ENCODE measurements around the gene UBXN10. TPM values are rescaled to one million over a fixed set of nuclear protein-coding genes. Genes with fewer than 3 reads are reported as not detected.

Gene UBXN10
- total RNA-seq, 3 donors from 2014 or later = 1.3 to 6.6 (median 4.9) TPM

GRCh38 chr1:20190256-20191160 is 4.6 kb downstream of the UBXN10 start:
- Histone ChIP-seq H3K9me3 (no peaks in the 10 kb centered on the region), H3K27ac (no peak overlapping the region), H3K36me3 (no peaks in the 10 kb centered on the region), H3K4me1 (peaks cover 0 to 8% of the 10 kb centered on the region in 2 donors), H3K27me3 (no peaks in the 10 kb centered on the region), H3K4me3 (no peak overlapping the region)
- intact Hi-C loops (cut with DNase I; ENCODE audit: low total_unique reads) = no loop called here
- DNase-seq (ENCODE audit: low spot score in 2 of 2) = no peak
- TF ChIP-seq POLR2A (IDR thresholded peaks at IDR 0.05) (no peak), POLR2AphosphoS5 (IDR thresholded peaks at IDR 0.05) (no peak), CTCF (IDR thresholded peaks at IDR 0.05) (no peak)

GRCh38 chr1:20191266-20191825 is 5.5 kb downstream of the UBXN10 start:
- DNase-seq (ENCODE audit: low spot score in 2 of 2) = no peak
- Histone ChIP-seq H3K36me3 (no peaks in the 10 kb centered on the region), H3K4me1 (peaks cover 0 to 8% of the 10 kb centered on the region in 2 donors), H3K27me3 (no peaks in the 10 kb centered on the region), H3K9me3 (no peaks in the 10 kb centered on the region), H3K27ac (peak overlapping the region in 1 of 2 donors; percentile 61), H3K4me3 (no peak overlapping the region)
- TF ChIP-seq CTCF (IDR thresholded peaks at IDR 0.05) = no peak
- no peak for TF ChIP-seq POLR2AphosphoS5 (IDR thresholded peaks at IDR 0.05)
- TF ChIP-seq POLR2A (IDR thresholded peaks at IDR 0.05) = no peak
- intact Hi-C loops (cut with DNase I; ENCODE audit: low total_unique reads) = no loop called here

GRCh38 chr1:20192364-20192763 is 6.5 kb downstream of the UBXN10 start:
- Histone ChIP-seq H3K4me3 (no peak overlapping the region), H3K27me3 (no peaks in the 10 kb centered on the region), H3K27ac (peak overlapping the region; percentile 48 to 61), H3K4me1 (peaks cover 0 to 8% of the 10 kb centered on the region in 2 donors), H3K9me3 (no peaks in the 10 kb centered on the region), H3K36me3 (no peaks in the 10 kb centered on the region)
- intact Hi-C loops (cut with DNase I; ENCODE audit: low total_unique reads) = no loop called here
- no peak for DNase-seq (ENCODE audit: low spot score in 2 of 2)
- TF ChIP-seq CTCF (IDR thresholded peaks at IDR 0.05) = no peak
- peak in 1 of 3 donors; percentile 40 for TF ChIP-seq POLR2AphosphoS5 (IDR thresholded peaks at IDR 0.05)

- no peak overlapping the region for H3K4me3 ChIP-seq
- no peaks in the 10 kb centered on the region for H3K36me3 ChIP-seq
- TF ChIP-seq POLR2A (IDR thresholded peaks at IDR 0.05) = no peak
- intact Hi-C loops (cut with DNase I; ENCODE audit: low total_unique reads) = no loop called here
- DNase-seq (ENCODE audit: low spot score in 2 of 2) = no peak
- no peaks in the 10 kb centered on the region for H3K27me3 ChIP-seq
- H3K4me1 ChIP-seq = peaks cover 0 to 6% of the 10 kb centered on the region in 2 donors
- H3K27ac ChIP-seq = peak overlapping the region; percentile 6 to 48
- H3K9me3 ChIP-seq = no peaks in the 10 kb centered on the region
Observed at GRCh38 chr1:20192871-20193411, 7.0 kb downstream of the UBXN10 start.

GRCh38 chr1:20194224-20194623 is 8.3 kb downstream of the UBXN10 start:
- Histone ChIP-seq H3K27ac (no peak overlapping the region), H3K27me3 (no peaks in the 10 kb centered on the region), H3K9me3 (no peaks in the 10 kb centered on the region), H3K4me3 (no peak overlapping the region), H3K36me3 (no peaks in the 10 kb centered on the region), H3K4me1 (no peaks in the 10 kb centered on the region)
- DNase-seq (ENCODE audit: low spot score in 2 of 2) = no peak
- TF ChIP-seq POLR2A (IDR thresholded peaks at IDR 0.05) (no peak), CTCF (IDR thresholded peaks at IDR 0.05) (no peak), POLR2AphosphoS5 (IDR thresholded peaks at IDR 0.05) (no peak)
- intact Hi-C loops (cut with DNase I; ENCODE audit: low total_unique reads) = no loop called here

Measured in breast epithelium (tissue), 4 donors.